GM18508 (cell line): ENCODE data around the gene PF4V1.

ENCODE experiments used
- ATAC-seq: cut with Tn5 transposase; IDR thresholded peaks from one replicate; pipeline ENCODE4 v1.9.1; 2021; ENCODE audit warnings: moderate number of reproducible peaks; ENCODE audit not compliant: insufficient read depth, unreplicated experiment

The PF4V1 gene

GRCh38 chr4:73853246-73853704 lies at the start of gene PF4V1:
Gene PF4V1 (plus strand): TSS chr4:73853296. CDS start chr4:73853363, 67 bp downstream.
- no peak for ATAC-seq

GRCh38 chr4:73810191-73810590 lies 42.9 kb upstream of the PF4V1 start:
- ATAC-seq = no peak

- no peak for ATAC-seq
Observed at GRCh38 chr4:73811841-73812240, 41.3 kb upstream of the PF4V1 start.

GRCh38 chr4:73814679-73815078 lies 38.4 kb upstream of the PF4V1 start:
- no peak for ATAC-seq

- no peak for ATAC-seq
Observed at GRCh38 chr4:73815145-73815544, 38.0 kb upstream of the PF4V1 start.

- no peak for ATAC-seq
Observed at GRCh38 chr4:73816814-73817213, 36.3 kb upstream of the PF4V1 start.

GRCh38 chr4:73817341-73817740 lies 35.8 kb upstream of the PF4V1 start:
- ATAC-seq = no peak

- no peak for ATAC-seq
Observed at GRCh38 chr4:73821325-73821724, 31.8 kb upstream of the PF4V1 start.

GRCh38 chr4:73822389-73822788 lies 30.7 kb upstream of the PF4V1 start:
- ATAC-seq = no peak

- no peak for ATAC-seq
Observed at GRCh38 chr4:73822812-73823504, 30.1 kb upstream of the PF4V1 start.

GRCh38 chr4:73823760-73824159 lies 29.3 kb upstream of the PF4V1 start:
- no peak for ATAC-seq

- no peak for ATAC-seq
Observed at GRCh38 chr4:73828956-73829355, 24.1 kb upstream of the PF4V1 start.

- ATAC-seq = no peak
Observed at GRCh38 chr4:73831569-73831968, 21.5 kb upstream of the PF4V1 start.

- ATAC-seq = no peak
Observed at GRCh38 chr4:73832651-73833237, 20.4 kb upstream of the PF4V1 start.

- ATAC-seq = no peak
Observed at GRCh38 chr4:73836373-73837279, 16.5 kb upstream of the PF4V1 start, which contains the start of gene CXCL6. Gene CXCL6 (plus strand): TSS chr4:73836678. CDS start chr4:73836751, 73 bp downstream.

- ATAC-seq = no peak
Observed at GRCh38 chr4:73839071-73839470, 14.0 kb upstream of the PF4V1 start.

GRCh38 chr4:73839715-73840114 lies 13.4 kb upstream of the PF4V1 start:
- no peak for ATAC-seq

GRCh38 chr4:73841243-73841925 lies 11.7 kb upstream of the PF4V1 start:
- no peak for ATAC-seq

- ATAC-seq = no peak
Observed at GRCh38 chr4:73842696-73843095, 10.4 kb upstream of the PF4V1 start.

GRCh38 chr4:73843369-73843768 lies 9.7 kb upstream of the PF4V1 start:
- no peak for ATAC-seq
